H9 (cell line): ENCODE results near the gene CXCR4. TPM values are rescaled to one million over a fixed set of nuclear protein-coding genes. Genes with fewer than 3 reads are reported as not detected.

ENCODE experiments used
- DNase-seq: peaks from one replicate; pipeline ENCODE4 v3.0.0-alpha.2; 2017
- H2AFZ ChIP-seq: one replicate; pipeline ENCODE4 v1.6.1; 2013; ENCODE audit warnings: mild to moderate bottlenecking, low read length, control low read depth, moderate library complexity
- H2AK5ac ChIP-seq: 2 replicates; pipeline ENCODE4 v1.6.1; 2013; ENCODE audit warnings: low read length, control low read depth, mixed read lengths; ENCODE audit not compliant: insufficient read length
- H2BK120ac ChIP-seq: one replicate; pipeline ENCODE4 v1.6.1; 2013; ENCODE audit warnings: low read depth, mild to moderate bottlenecking, low read length, control low read depth, inconsistent platforms; ENCODE audit not compliant: poor library complexity, severe bottlenecking
- H2BK12ac ChIP-seq: 2 replicates; pipeline ENCODE4 v1.6.1; 2013; ENCODE audit warnings: low read length, control low read depth, mixed read lengths, low read depth; ENCODE audit not compliant: insufficient read length
- H2BK15ac ChIP-seq: 2 replicates; pipeline ENCODE4 v1.6.1; 2013; ENCODE audit warnings: low read depth, low read length, control low read depth
- H2BK20ac ChIP-seq: one replicate; pipeline ENCODE4 v1.6.1; 2013; ENCODE audit warnings: low read depth, mild to moderate bottlenecking, low read length, control low read depth, inconsistent platforms; ENCODE audit not compliant: poor library complexity, severe bottlenecking
- H2BK5ac ChIP-seq: 2 replicates; pipeline ENCODE4 v1.6.1; 2013; ENCODE audit warnings: low read length, control low read depth, mixed read lengths; ENCODE audit not compliant: insufficient read length
- H3K14ac ChIP-seq: 2 replicates; pipeline ENCODE4 v1.6.1; 2013; ENCODE audit warnings: low read length, control low read depth; ENCODE audit not compliant: insufficient read depth
- H3K18ac ChIP-seq: 2 replicates; pipeline ENCODE4 v1.6.1; 2013; ENCODE audit warnings: low read depth, mild to moderate bottlenecking, mixed read lengths, low read length, control low read depth; ENCODE audit not compliant: insufficient read length
- H3K23ac ChIP-seq: 2 replicates; pipeline ENCODE4 v1.6.1; 2013; ENCODE audit warnings: low read length, control low read depth, mixed read lengths, low read depth; ENCODE audit not compliant: insufficient read length
- H3K23me2 ChIP-seq: 2 replicates; pipeline ENCODE4 v1.6.1; 2013; ENCODE audit warnings: low read depth, mild to moderate bottlenecking, mixed read lengths, low read length, control low read depth; ENCODE audit not compliant: insufficient read length, poor library complexity, severe bottlenecking
- H3K27ac ChIP-seq: 2 replicates; pipeline ENCODE4 v1.5.1; 2013; ENCODE audit warnings: low read length, control low read depth, mixed read lengths, low read depth; ENCODE audit not compliant: insufficient read length
- H3K27me3 ChIP-seq: 2 replicates; pipeline ENCODE4 v1.6.1; 2013; ENCODE audit warnings: low read length, control low read depth, inconsistent platforms; ENCODE audit not compliant: insufficient read depth
- H3K4ac ChIP-seq: 2 replicates; pipeline ENCODE4 v1.6.1; 2013; ENCODE audit warnings: low read depth, mild to moderate bottlenecking, control low read depth, inconsistent platforms, low read length, moderate library complexity
- H3K4me1 ChIP-seq: 2 replicates; pipeline ENCODE4 v1.6.1; 2013; ENCODE audit warnings: low read length, control low read depth, inconsistent platforms; ENCODE audit not compliant: insufficient read depth
- H3K4me2 ChIP-seq: 2 replicates; pipeline ENCODE4 v1.6.1; 2013; ENCODE audit warnings: low read length, control low read depth, mixed read lengths; ENCODE audit not compliant: insufficient read length, insufficient read depth
- H3K56ac ChIP-seq: 2 replicates; pipeline ENCODE4 v1.6.1; 2013; ENCODE audit warnings: low read depth, mild to moderate bottlenecking, mixed read lengths, low read length, control low read depth; ENCODE audit not compliant: insufficient read length
- H3K79me1 ChIP-seq: 2 replicates; pipeline ENCODE4 v1.6.1; 2013; ENCODE audit warnings: low read depth, mild to moderate bottlenecking, moderate library complexity, low read length, control low read depth, inconsistent platforms; ENCODE audit not compliant: insufficient read depth, poor library complexity, severe bottlenecking
- H3K79me2 ChIP-seq: 2 replicates; pipeline ENCODE4 v1.6.1; 2013; ENCODE audit warnings: low read length, control low read depth, inconsistent platforms; ENCODE audit not compliant: insufficient read depth
- H3K9ac ChIP-seq: 2 replicates; pipeline ENCODE4 v1.6.1; 2013; ENCODE audit warnings: low read length, control low read depth, mixed read lengths; ENCODE audit not compliant: insufficient read length; ENCODE audit errors: extremely low read depth
- H3K9me3 ChIP-seq: one replicate; pipeline ENCODE4 v1.6.1; 2013; ENCODE audit warnings: low read depth, low read length, inconsistent platforms; ENCODE audit not compliant: control insufficient read depth
- H3T11ph ChIP-seq: one replicate; pipeline ENCODE4 v1.6.1; 2013; ENCODE audit warnings: mild to moderate bottlenecking, low read length, control low read depth, inconsistent platforms
- H4K20me1 ChIP-seq: one replicate; pipeline ENCODE4 v1.6.1; 2013; ENCODE audit not compliant: control insufficient read depth, insufficient read length, insufficient read depth
- H4K5ac ChIP-seq: 2 replicates; pipeline ENCODE4 v1.6.1; 2013; ENCODE audit warnings: low read depth, mild to moderate bottlenecking, mixed read lengths, low read length, control low read depth; ENCODE audit not compliant: insufficient read length
- H4K8ac ChIP-seq: replicated peaks from 2 replicates; pipeline ENCODE4 v1.6.1; 2013; ENCODE audit warnings: low read length, control low read depth, mixed read lengths, low read depth; ENCODE audit not compliant: insufficient read length
- H4K91ac ChIP-seq: 2 replicates; pipeline ENCODE4 v1.6.1; 2013; ENCODE audit warnings: low read depth, mild to moderate bottlenecking, moderate library complexity, mixed read lengths, low read length, control low read depth; ENCODE audit not compliant: insufficient read length
- H3K27ac Mint-ChIP-seq, 3 experiments: 2 replicates in 2 of 3; 3 replicates in 1 of 3; pipeline ENCODE4 v1.8.0; 2020 to 2021; ENCODE audit warnings: mixed read lengths in 3 of 3, mild to moderate bottlenecking in 1 of 3, moderate library complexity in 1 of 3
- H3K27me3 Mint-ChIP-seq: 2 replicates; pipeline ENCODE4 v1.8.0; 2021; ENCODE audit warnings: low read depth, mild to moderate bottlenecking, moderate library complexity, mixed read lengths
- H3K36me3 Mint-ChIP-seq, 3 experiments: 2 replicates in 2 of 3; 3 replicates in 1 of 3; pipeline ENCODE4 v1.8.0; 2020 to 2021; ENCODE audit warnings: low read depth in 3 of 3, mixed read lengths in 3 of 3; ENCODE audit not compliant: insufficient read depth in 1 of 3
- H3K4me1 Mint-ChIP-seq, 2 experiments: 2 replicates each; pipeline ENCODE4 v1.8.0; 2020; ENCODE audit warnings: mixed read lengths in 2 of 2
- H3K4me3 Mint-ChIP-seq, 2 experiments: 2 replicates in 1 of 2; 3 replicates in 1 of 2; pipeline ENCODE4 v1.8.0; 2020 to 2021; ENCODE audit warnings: mild to moderate bottlenecking in 2 of 2, mixed read lengths in 2 of 2, moderate library complexity in 1 of 2
- H3K9me3 Mint-ChIP-seq, 2 experiments: 2 replicates in 1 of 2; 3 replicates in 1 of 2; pipeline ENCODE4 v1.8.0; 2020; ENCODE audit warnings: mild to moderate bottlenecking in 2 of 2, mixed read lengths in 2 of 2, moderate library complexity in 1 of 2
- WGBS: extraction: QIAGEN DNeasy Blood & Tissue Kit; methylation state at CpG from one replicate; pipeline ENCODE4 v1.1.7; 2013; ENCODE audit warnings: missing lambda C conversion rate, low lambda C conversion rate, mixed read lengths; ENCODE audit not compliant: insufficient read length; ENCODE audit errors: extremely low coverage; 5-methylcytosine and 5-hydroxymethylcytosine counted together
- total RNA-seq: library from RNA; stranded (reverse); gene quantifications from 2 replicates; pipeline ENCODE4 v1.2.1, GENCODE V29; 2021
- TF ChIP-seq, protein P1 (sequence below): fragments of 200-600 bp; sonication (generic); conservative IDR thresholded peaks from 3 replicates; pipeline ENCODE4 v1.8.0; 2021; ENCODE audit warnings: antibody characterized with exemption, mild to moderate bottlenecking

CXCR4 gene
- total RNA-seq, 1 experiment from 2014 or later, result 1.0 TPM

DNA sequence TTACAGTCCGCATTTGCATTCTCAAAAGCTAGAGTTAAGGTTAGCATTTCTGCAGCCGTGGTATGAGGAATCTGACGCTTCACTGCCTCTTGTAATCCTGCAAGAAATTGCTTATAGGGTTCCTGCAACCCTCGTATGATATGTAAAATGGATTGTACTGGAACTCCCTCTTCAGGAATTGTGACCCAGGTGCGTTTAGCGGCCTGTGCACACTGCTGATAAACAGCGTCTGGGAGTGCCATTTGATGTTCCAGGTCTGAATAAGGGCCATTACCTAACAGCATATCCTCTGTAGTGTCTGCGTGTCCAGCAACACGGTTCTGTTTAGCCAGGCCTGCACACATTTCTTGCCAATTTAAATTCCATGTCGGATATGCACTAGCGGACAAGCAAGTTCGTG, 42.5 kb downstream of the CXCR4 start:
- Mint-ChIP-seq H3K9me3 (peaks cover 28 to 34% of the 10 kb centered on the region in 2 experiments), H3K4me1 (peaks cover 4% of the 10 kb centered on the region in 2 experiments; a peak in 2 of 4 replicates), H3K27ac (no peak overlapping the region), H3K36me3 (peaks cover 9 to 23% (median 12%) of the 10 kb centered on the region in 3 experiments), H3K27me3 (no peaks in the 10 kb centered on the region; the same call in 1 of the 2 replicates), H3K4me3 (no peak overlapping the region)
- H2BK20ac ChIP-seq, result no peak overlapping the region
- no peak overlapping the region for H3T11ph ChIP-seq
- H4K5ac ChIP-seq, result no peak overlapping the region
- H2BK5ac ChIP-seq, result no peak overlapping the region
- H3K14ac ChIP-seq, result no peak overlapping the region
- no peak overlapping the region for H3K18ac ChIP-seq
- TF ChIP-seq, protein P1, sequence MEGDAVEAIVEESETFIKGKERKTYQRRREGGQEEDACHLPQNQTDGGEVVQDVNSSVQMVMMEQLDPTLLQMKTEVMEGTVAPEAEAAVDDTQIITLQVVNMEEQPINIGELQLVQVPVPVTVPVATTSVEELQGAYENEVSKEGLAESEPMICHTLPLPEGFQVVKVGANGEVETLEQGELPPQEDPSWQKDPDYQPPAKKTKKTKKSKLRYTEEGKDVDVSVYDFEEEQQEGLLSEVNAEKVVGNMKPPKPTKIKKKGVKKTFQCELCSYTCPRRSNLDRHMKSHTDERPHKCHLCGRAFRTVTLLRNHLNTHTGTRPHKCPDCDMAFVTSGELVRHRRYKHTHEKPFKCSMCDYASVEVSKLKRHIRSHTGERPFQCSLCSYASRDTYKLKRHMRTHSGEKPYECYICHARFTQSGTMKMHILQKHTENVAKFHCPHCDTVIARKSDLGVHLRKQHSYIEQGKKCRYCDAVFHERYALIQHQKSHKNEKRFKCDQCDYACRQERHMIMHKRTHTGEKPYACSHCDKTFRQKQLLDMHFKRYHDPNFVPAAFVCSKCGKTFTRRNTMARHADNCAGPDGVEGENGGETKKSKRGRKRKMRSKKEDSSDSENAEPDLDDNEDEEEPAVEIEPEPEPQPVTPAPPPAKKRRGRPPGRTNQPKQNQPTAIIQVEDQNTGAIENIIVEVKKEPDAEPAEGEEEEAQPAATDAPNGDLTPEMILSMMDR, result no peak; the same call in 2 of the 3 replicates
- no peak overlapping the region for H2BK120ac ChIP-seq
- no peak overlapping the region for H3K23ac ChIP-seq
- H3K79me2 ChIP-seq, result no peaks in the 10 kb centered on the region
- DNase-seq, result no peak
- WGBS, result no CpG with 5 or more reads among the region's 12 CpGs
- no peaks in the 10 kb centered on the region for H3K27me3 ChIP-seq
- no peaks in the 10 kb centered on the region for H3K23me2 ChIP-seq
- no peak overlapping the region for H4K91ac ChIP-seq
- H3K4me2 ChIP-seq, result no peak overlapping the region
- no peak overlapping the region for H4K8ac ChIP-seq
- no peaks in the 10 kb centered on the region for H3K79me1 ChIP-seq
- H3K27ac ChIP-seq, result no peak overlapping the region
- no peaks in the 10 kb centered on the region for H3K9me3 ChIP-seq
- H2AK5ac ChIP-seq, result no peak overlapping the region
- H2AFZ ChIP-seq, result no peak overlapping the region
- H3K9ac ChIP-seq, result no peak overlapping the region
- H2BK15ac ChIP-seq, result no peak overlapping the region
- H3K4ac ChIP-seq, result no peak overlapping the region
- no peak overlapping the region for H2BK12ac ChIP-seq
- H3K4me1 ChIP-seq, result no peaks in the 10 kb centered on the region
- no peak overlapping the region for H3K56ac ChIP-seq
- no peaks in the 10 kb centered on the region for H4K20me1 ChIP-seq
